Dedifferentiated amniotic fluid mesenchymal stem cell (primary cell): ENCODE results near the gene SPTBN4.
"Not testable (repeated sequence)": the region's sequence is repeated elsewhere in the genome, so short reads cannot be mapped to it uniquely, and the experiment has no call there.

ENCODE experiments used
- DNase-seq: peaks from one replicate; pipeline ENCODE4 v3.0.0-alpha.2; 2016; ENCODE audit errors: extremely low spot score

Gene SPTBN4

GRCh38 chr19:40464059-40465024, 2.5 kb upstream of the SPTBN4 start:
- DNase-seq, result peak; percentile 94

DNA sequence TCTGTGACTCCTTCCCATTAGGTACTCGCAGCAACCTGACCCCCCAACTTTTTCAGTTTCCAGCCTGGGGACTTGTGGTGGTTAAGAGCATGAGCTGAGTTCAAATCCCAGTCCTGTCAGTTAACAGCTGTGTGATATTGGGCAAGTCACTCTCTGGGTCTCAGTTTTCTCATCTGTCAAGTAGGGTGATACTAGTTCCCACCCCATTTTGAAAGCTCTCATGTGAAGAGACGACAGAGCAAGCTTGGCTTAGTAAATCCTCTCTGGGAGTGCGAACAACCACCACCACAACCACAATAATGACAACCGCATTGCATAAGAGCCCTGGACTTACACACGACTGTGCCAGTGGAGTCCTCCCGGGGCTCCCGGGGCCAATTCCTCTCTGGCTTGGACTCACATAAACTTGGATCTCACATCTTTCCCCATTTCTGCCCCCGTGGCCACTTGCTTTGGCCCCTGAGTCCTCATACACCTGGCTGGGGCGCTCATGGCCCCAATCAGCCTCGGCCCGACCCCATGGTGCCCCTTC, 1.7 kb upstream of the SPTBN4 start:
- no peak for DNase-seq

GRCh38 chr19:40465557-40466218, 1.1 kb upstream of the SPTBN4 start, which contains the start of gene BLVRB:
BLVRB (minus strand) TSS chr19:40465745; CDS start chr19:40465688, 57 bp downstream.
- peak; percentile 98 for DNase-seq

- no peak for DNase-seq
Measured at GRCh38 chr19:40466219-40466984, 399 bp upstream of the SPTBN4 start.

- no peak for DNase-seq
Measured at GRCh38 chr19:40469011-40469410, 2.2 kb downstream of the SPTBN4 start.

GRCh38 chr19:40471111-40471510, 4.3 kb downstream of the SPTBN4 start:
- DNase-seq, result no peak

DNA sequence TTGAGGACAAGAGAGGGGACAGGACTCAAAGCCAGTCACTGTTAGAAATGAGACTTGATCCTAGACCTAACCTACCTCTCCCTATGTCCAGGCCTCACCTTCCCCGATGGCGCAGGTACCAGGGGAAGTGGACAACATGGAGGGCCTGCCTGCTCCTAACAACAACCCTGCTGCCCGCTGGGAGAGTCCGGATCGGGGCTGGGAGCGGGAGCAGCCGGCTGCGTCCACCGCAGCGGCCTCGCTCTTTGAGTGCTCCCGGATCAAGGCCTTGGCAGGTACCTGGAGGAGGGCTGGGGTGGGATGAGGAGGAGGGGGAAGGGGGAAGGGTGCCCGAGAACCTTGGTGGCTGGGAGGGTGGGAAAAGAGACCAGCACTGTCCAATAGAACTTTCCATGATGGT, 5.7 kb downstream of the SPTBN4 start:
- DNase-seq, result no peak

- no peak for DNase-seq
Measured at GRCh38 chr19:40474737-40475136, 7.9 kb downstream of the SPTBN4 start.

DNA sequence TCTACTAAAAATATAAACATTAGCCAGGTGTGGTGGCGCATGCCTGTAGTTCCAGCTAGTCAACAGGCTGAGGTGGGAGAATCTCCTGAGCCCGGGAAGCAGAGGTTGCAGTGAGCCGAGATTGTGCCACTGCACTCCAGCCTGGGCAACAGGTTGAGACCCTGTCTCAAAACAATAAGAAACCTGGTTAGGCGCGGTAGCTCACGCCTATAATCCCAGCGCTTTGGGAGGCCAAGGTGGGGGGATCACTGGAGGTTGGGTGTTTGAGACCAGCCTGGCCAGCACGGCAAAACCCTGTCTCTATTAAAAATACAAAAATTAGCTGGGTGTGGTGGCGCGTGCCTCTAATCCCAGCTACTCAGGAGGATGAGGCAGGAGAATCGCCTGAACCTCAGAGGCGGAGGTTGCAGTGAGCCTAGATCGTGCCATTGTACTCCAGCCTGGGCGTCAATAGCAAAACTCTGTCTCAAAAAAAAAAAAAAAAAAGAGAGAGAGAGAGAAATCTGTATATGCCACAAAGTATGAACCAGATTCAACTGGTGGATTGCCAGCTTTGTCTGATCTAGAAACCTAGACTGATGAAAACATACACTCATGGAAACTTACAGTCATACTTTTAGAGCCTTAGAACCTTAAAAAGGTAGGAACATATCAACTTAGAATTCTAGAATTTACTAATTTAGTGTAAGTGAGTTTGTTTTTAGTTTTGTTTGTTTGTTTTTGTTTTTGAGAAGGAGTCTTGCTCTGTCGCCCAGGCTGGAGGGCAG, 9.3 kb downstream of the SPTBN4 start:
- not testable (repeated sequence) for DNase-seq

- DNase-seq, result no peak
Measured at GRCh38 chr19:40486017-40486416, 19.2 kb downstream of the SPTBN4 start.

DNA sequence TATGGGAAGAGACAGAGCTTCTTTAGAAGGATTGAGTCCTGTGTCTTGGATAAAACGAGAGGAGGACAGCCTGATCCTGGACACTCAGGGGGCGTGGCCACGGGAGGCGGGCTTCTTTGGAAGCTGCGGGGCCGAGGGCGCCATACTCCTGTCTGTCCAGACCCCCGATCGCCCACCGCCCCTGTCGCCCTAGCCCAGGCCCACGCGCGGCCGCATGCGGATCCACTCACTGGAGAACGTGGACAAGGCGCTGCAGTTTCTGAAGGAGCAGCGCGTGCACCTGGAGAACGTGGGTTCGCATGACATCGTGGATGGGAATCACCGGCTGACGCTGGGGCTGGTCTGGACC, 23.1 kb downstream of the SPTBN4 start:
- DNase-seq, result no peak

- no peak for DNase-seq
Measured at GRCh38 chr19:40492274-40492673, 25.5 kb downstream of the SPTBN4 start.

DNA sequence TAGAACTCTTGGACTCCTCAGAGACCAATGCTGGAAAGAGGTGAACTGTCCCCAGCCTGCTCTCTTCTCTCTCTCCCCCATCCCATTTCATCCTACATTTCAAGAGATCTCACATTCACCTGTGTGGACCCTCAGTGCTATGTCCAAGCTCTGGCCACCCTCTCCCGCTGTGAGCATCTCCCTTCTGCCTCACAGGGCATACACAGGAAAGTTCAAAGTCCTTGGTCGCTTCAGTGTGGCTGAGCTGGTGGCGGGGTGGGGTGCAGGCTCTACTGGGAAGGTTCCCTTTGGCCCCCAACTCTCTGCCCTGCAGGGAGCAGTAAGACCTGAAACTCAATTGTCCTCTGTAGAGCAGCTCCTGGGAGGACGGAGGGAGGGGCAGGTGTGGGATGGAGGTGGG, 27.0 kb downstream of the SPTBN4 start:
- DNase-seq, result no peak

GRCh38 chr19:40494191-40494838, 27.5 kb downstream of the SPTBN4 start:
- DNase-seq, result no peak

GRCh38 chr19:40497214-40497613, 30.4 kb downstream of the SPTBN4 start:
- no peak for DNase-seq

DNA sequence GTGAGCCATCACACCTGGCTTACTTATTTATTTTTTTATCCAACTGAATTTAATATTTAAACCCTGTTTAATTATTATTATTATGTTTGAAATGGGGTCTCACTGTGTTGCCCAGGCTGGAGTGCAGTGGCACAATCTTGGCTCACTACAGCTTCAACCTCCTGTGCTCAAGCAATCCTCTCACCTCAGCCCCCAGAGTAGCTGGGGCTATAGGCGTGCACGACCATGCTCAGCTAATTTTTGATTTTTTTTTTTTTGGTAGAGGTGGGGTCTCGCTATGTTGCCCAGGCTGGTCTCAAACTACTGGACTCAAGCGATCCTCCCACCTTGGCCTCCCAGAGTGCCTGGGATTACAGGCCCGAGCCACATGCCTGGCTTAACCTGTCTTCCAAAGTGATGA, 32.5 kb downstream of the SPTBN4 start:
- no peak for DNase-seq

GRCh38 chr19:40500678-40501530, 34.1 kb downstream of the SPTBN4 start:
- not testable (repeated sequence) for DNase-seq

DNA sequence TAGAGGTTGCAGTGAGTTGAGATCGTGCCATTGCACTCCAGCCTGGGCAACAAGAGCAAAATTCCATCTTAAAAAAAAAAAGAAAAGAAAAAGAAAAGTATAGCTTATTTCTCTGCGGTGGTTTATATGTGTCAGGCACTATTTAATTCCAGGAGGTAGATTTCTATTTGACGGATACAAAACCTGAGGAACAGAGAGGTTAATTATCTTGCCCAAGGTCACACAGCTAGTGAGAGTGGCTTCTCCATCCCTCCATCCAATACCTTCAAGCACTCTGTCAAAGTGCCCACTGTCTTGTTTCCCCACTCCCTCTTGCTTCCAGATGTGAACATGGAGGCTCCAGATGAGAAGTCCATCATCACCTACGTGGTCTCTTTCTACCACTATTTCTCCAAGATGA, 34.8 kb downstream of the SPTBN4 start:
- no peak for DNase-seq

DNA sequence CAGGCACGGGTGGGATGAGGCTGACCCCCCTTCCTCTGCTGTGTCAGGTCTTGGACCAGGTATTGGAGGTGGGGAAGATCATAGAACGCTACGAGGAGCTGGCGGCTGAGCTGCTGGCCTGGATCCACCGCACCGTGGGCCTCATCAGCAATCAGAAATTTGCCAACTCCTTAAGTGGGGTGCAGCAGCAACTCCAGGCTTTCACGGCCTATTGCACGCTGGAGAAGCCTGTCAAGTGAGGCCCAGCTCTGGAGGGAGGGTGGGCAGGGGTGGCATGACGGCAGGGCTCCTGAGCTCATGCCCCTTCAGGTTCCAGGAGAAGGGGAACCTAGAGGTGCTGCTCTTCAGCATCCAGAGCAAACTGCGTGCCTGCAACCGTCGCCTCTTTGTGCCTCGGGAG, 35.3 kb downstream of the SPTBN4 start:
- no peak for DNase-seq
